GM21717 (cell line): ENCODE data around the gene TRAPPC11.
"Not testable (repeated sequence)": the region's sequence is repeated elsewhere in the genome, so short reads cannot be mapped to it uniquely, and the experiment has no call there.

Source experiments
- ATAC-seq: cut with Tn5 transposase; IDR thresholded peaks from one replicate; pipeline ENCODE4 v1.9.1; 2021; ENCODE audit warnings: mild to moderate bottlenecking, moderate library complexity; ENCODE audit not compliant: unreplicated experiment

The TRAPPC11 gene

DNA sequence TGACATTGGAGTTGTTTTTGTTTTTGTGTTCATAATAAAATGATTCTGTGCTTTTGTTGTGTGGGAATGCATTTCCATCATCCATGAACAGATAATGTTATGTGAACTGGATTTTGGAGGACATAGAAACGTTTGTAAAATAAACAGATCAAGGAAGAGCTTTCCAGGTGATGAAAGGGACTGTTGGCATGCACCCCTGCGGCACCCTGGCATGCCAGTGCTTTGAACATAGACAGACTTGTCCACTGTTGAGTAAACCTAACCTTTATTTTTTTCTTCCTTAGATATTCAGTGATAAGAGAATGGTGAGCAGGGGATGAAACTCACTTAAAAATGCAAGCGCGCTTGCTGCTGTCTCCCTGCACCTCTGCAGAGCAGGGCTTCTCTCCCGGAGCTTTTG, 59.8 kb downstream of the TRAPPC11 start:
- no peak for ATAC-seq

DNA sequence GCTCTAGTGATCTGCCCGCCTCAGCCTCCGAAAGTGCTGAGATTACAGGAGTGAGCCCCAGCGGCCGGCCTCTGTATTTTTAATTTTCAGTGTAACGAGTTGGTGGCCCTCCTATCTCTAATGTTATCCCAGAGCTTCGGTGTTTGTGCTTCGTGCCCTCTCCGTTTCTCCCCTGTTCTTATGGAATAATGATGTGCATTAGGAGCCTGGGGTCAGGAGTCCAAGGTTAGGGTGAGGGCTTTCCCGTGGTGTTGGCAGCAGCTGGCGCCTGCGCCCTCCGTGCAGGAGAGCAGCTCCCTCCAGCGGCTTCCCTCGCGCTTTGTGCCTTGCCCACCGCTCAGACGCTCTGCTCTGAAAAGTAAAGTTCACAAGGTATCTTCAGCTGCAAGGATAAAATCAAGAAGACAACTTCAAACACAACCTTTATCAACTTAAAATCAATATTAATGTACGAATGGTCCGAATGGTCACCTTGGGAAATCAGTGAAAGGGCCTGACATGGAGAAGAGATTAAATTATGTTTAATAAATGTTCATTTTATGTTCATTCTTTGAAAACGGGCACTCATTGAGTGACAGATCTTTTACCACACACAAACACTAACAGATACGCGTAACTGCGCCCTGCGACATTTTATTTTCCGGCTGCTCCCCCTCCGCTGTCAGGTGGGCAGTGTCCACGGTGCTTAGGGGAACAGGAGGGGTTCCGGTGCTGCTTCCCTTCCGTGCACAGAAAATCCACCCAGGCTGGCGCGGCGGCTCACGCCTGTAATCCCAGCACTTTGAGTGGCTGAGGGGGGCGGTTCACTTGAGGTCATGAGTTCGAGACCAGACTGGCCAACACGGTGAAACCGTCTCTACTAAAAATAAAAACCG, 62.4 kb downstream of the TRAPPC11 start:
- ATAC-seq, result no peak

DNA sequence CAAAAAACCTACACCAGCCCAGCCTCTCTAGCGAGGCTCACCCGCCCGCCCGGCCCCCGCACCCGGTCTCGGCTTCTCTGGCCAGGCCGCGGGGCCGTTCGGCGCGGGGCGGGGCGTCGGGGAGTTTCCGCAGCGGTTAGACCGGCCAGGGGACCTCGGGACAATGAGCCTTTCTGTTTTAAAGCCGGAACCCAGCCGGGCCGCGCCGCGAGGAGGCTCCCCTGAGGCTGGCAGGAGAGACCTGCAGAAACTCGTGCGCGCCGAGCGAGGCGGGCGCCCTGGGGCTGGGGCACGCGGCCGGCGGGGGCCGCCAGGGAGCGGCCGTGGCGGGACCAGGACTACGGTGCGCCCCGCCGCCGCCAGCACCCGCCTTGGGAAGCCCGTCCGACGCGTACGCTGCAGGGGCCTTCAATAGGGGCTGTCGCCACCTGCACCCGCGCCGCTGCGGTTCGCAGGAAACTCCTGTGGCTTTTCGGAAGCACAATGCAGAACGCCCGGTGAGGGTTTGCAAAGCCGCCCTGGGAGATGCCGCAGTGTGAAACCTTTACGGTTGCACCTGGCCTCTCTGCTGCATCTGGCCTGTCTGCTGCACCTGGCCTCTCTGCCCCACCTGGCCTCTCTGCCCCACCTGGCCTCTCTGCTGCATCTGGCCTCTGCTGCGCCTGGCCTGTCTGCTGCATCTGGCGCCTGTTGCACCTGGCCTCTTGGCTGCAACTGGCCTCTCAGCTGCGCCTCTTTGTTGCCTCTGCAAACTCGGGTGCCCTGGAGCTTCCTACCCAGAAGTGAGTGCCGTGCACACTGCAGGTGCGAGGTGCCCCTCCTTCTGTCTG, 63.9 kb downstream of the TRAPPC11 start:
- ATAC-seq, result peak; percentile 83

DNA sequence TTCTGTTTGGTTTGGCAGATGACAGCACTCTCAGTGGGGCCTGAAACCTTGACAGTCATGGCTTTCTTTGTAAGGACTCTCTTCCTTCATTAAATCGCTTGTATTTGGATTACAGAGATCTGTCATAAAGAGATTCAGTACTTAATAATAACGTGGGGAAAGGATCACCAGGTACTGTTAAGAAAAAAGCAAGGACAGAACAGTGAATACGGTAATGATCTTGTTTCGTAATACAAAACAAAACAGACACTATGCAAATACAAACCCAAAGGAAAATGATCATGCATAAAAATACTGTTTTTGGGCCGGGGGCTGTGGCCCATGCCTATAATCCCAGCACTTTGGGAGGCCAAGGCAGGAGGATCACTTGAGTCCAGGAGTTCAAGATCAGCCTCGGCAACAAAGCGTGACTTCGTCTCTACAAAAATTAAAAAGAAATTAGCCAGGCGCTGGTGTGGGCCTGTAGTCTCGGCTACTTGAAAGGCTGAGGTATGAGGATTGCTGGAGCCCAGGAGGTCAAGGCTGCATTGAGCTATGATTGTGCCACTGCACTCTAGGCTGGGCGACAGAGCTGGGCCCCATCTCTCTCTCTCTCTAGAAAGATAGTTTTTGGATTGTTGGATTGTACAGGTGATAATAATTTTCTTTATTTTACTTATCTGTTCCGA, 64.6 kb downstream of the TRAPPC11 start:
- ATAC-seq, result no peak

DNA sequence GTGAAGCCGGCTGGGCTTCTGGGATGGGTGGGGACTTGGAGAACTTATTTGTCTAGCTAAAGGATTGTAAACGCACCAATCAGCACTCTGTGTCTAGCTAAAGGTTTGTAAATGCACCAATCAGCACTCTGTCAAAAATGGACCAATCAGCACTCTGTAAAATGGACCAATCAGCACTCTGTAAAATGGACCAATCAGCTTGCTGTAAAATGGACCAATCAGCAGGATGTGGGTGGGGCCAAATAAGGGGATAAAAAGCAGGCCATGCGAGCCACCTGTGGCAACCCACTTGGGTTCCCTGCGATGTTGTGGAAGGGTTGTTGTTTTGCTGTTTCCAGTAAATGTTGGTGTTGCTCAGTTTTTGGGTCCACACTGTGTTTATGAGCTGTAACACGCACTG, 66.5 kb downstream of the TRAPPC11 start:
- ATAC-seq, result not testable (repeated sequence)

DNA sequence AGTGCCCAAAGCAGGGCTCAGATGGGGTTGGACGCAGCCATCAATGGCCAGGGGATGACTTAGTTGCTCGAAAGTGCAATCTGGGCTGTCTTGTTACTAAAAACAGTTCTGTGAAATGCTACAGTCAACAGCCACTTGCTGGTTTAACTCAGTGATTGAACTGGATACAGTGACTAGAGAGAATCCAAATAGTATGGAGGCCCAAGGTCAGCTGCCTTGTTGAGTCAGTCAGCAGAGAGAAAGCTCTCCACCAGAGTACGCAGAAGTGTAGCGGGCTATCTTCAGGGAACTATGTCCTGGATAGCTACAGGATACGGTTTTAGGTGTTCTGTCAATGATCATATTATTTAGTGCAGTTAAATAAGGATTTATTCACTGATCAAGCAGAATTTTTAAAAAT, 68.4 kb downstream of the TRAPPC11 start:
- no peak for ATAC-seq

DNA sequence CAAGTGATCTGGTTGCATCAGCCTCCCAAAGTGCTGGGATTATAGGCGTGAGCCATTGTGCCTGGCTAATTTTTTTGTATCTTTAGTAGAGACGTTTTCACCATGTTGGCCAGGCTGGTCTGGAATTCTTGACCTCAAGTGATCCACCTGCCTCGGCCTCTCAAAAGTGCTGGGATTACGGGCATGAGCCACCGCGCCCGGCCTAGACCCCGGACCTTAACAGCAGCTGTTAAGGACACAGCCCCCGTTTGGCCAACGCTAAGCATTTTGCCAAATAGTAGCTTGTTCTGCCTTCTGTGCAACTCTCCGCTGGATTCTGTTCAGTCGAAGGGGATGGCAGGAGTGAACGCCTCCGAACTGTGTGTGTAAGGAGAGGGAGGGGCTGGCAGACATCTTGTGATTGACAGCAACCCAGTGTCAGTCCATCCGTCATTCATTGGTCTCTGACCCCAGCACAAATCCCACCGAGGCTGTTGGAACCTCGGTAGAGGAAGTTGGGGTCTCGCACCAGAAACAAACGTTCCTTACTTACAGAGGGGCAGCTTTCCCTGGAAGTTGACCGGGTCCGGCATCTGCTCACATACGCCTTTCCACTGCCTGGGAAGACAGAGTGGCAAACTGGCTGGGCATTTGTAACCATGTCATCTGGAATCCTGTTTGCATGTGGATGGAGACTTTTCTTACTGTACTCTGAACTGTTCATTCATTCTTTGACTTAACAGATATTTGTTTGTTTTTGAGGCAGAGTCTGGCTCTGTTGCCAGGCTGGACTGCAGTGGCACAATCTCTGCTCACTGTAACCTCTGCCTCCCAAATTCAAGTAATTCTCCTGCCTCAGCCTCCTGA, 69.4 kb downstream of the TRAPPC11 start:
- ATAC-seq, result no peak

DNA sequence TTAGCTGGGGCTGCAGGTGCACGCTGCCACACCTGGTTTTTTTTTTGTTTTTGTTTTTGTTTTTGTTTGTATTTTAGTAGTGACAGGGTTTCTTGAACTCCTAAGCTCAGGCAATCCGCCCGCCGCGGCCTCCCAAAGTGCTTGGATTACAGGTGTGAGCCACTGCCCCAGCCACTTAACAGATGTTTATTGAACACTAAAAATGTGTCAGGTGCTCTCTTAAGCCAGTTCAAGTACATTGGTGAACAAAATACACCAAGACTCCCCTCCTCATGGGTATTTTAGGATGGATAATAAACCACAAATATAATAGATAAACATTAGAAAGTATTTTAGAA, 69.9 kb downstream of the TRAPPC11 start:
- no peak for ATAC-seq

DNA sequence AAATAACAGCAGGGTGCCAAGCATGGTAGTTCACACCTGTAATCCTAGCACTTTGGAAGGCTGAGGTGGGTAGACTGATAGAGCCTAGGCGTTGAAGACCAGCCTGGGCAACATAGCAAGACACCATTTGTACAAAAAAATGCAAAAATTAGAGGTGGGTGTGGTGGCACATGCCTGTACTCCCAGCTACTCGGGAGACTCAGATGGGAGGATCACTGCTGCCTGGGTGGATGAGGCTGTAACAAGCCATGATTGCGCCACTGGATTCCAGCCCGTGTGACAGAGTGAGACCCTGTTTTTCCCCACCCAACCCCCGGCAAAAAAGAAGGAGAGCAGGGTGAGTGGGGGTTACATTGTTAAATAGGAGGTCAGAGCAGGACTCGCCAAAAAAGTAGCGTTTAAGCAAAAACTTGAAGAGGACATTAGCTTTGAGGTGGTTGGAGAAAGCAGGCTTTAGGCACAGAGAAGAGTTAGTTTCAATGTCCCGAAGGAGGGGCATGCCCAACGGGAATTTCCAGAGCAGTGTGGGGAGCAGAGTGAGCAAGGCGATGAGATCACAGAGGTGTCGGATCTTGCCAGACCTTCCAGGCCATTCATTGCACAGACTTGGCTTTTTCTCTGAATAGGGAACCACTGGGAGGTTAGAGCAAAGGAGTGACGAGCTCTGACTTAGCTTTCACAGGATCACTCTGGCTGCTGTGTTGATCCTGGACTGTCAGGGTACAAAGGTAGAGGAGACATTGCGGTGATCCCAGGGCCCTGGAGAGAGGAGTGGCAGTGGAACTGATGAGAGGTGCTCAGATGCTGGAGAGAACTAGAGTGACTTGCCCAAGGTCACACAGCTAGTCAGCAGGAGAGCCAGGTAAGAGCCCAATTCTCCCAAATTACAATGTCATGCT, 70.6 kb downstream of the TRAPPC11 start:
- ATAC-seq, result peak; percentile 74

DNA sequence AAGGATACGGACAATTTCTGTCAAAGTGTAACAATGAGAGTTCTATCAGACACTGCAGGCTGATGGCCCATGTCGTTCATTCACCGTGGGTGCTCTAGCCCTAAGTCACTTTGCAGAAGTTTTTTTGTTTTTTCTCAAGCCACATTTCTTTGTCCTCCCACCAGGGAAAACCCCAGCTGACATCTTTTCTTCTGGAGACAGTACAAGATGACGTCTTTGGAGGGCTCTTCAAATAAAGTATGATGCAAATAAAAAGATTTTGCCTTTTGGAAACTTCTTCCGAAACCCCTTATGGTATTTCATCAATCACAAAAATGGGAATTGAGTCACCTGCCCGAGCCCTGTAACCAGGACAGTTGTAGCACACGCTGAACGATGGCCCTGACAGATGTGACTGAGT, 73.2 kb downstream of the TRAPPC11 start:
- ATAC-seq, result no peak

DNA sequence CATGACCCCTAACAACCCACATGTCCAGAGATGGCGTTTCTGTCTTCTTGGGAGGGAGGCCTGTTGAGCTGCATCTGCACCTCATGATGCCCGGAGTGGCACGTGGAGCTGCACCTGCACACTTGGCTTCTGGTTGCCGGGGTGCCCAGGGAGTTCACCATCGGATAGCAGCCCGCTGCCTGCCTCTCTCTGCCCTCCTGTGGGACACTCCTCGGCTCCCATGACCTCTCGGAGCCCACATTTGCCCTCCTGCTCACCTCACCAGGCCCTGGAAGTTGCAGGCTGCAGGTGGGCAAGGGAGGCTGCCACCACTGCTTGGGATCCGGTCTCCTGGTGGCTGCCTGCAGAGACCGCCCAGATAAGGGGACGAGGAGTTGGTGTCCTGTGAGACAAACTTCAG, 74.1 kb downstream of the TRAPPC11 start:
- ATAC-seq, result no peak

DNA sequence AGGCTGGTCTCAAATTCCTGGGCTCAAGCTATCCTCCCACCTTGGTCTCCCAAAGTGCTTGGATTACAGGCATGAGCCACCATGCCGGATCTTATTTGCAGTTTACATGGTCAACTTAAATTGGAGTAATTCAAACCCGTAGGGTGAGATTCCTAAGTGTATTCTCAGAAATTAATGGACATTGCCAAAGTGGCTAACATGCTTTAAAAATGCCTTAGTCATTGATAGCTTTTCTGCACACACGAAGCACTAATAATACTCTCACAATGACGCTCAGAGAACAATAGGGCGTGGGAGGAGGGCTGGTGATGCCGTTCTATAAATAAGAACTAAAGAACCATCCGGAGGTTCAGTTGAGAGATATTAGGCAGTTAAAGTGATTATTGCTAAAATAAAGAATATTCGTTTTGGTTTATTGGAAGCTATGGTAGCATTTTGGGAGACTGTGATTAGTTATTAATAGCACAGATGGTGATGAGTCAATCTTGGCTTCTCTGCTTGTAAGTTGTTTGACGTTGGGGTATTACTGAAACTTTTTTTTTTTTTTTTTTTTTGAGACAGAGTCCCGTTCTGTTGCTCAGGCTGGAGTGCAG, 79.1 kb downstream of the TRAPPC11 start:
- no peak for ATAC-seq

DNA sequence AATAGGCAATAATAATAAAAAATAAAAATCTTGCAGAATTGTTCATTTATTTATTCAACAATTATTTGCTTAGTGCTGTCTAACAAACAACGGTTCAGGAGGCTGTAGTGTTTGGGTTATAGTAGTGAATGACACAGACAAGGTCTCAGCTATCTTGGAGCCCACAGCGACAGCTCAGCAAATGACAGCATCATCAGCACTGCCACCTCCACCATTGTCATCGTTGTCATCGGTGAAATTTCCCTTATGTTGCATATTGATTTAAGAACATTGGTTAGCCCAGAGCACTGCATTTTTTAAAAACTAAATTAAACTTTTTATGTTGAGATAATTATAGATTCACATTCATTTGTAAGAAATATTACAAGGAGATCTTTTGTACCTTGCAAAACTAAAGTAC, 79.9 kb downstream of the TRAPPC11 start:
- ATAC-seq, result no peak

DNA sequence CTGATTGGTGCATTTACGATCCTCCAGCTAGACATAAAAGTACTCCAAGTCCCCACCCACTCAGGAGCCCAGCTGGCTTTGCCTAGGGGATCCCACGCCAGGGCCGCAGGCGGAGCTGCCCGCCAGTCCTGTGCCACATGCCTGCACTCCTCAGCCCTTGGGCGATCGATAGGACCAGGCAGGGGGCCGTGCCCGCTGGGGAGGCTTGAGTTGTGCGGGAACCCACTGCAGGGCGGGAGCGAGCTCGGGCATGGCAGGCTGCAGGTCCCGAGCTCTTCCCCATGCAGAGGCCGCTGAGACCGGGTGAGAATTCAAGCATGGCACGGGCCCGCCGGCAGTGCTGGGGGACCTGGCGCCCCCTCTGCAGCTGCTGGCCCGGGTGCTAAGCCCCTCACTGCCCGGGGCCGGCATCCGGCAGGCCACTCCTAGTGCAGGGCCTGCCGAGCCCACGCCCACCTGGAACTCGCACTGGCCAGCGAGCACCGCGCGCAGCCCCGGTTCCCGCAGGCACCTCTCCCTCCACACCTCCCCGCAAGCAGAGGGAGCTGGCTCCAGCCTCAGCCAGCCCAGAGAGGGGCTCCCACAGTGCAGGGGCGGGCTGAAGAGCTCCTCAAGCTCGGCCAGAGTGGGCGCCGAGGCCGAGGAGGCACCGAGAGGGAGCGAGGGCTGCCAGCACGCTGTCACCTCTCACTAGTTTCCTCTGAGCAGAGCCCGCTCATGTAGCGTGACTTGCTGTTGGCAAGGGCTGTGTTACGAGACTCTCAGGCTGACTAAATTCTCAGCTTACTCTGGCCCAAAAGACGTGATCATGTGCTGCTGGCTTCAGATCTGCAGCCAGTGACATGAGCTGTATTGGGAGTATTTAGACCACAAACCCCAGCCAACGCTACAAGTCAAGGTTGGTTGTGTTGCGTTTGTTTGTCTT, 87.5 kb downstream of the TRAPPC11 start:
- ATAC-seq, result no peak

DNA sequence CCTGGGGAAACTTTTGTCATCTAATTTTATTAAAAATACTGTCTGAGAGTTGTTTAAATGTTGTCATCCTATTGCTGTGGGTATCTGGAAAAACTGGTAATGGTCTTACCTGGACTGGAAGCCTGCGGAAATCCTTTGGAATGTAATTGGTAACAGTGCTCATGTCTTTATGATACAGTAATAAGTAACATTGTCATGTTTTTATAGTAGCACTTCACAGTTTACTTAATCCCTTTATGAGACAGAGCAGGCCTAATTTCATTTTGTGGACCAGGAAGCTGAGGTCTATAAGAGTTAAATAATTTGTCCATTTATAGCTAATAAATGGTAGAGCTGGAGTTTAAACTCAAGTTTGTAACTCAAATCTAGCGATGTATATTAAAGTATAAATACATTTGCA, 88.3 kb downstream of the TRAPPC11 start:
- ATAC-seq, result no peak

DNA sequence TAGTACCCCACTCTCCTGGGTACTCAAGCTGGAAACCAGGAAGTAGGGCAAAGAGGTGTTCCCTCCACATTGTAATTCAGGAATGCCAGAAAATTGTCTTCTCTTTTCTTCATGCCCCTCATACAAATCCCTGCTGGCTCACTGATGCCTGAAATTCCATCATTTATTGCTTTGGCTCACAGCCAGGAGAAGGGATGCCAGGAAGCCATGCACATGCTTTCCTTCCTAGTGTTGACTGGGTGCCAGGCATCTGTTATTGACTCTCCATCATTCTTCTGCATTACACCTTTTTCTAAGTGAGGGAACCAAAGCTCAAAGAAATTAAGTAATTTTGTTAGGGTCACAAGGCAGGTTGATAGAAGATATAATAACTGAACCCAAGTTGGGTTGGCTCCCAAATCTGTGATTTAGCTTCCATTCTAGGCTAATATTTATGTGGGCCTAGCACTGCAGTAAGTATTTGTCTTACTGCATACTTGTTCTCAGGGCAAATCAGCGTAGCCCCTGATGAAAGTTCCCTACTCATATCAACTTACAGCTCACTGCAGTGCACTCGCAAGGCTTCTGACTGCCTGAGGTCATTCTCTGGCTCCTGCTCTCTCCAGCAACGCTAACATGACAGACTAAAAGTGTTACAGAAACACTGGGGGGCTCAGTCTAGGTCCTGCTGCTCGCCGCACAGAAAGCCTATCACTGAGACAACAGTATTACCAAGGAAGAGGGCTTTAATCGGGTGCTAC, 89.0 kb downstream of the TRAPPC11 start:
- no peak for ATAC-seq

DNA sequence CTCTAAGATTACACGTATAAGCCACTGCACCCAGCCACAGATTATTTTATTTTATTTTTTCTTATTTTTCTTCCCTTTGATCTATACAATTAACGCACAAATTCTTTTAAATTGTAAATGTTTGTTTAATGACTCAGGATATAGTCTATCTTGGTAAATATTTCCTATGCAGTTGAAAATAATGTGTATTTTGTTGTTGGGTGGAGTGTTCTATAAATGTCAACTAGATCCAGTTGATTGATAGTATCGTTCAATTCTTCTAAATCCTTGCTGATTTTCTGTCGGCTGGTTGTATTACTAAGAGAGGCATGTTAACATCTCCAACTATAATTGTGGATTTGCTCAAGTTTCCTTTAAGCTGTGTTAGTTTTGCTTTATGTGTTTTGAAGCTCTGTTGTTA, 92.0 kb downstream of the TRAPPC11 start:
- no peak for ATAC-seq

DNA sequence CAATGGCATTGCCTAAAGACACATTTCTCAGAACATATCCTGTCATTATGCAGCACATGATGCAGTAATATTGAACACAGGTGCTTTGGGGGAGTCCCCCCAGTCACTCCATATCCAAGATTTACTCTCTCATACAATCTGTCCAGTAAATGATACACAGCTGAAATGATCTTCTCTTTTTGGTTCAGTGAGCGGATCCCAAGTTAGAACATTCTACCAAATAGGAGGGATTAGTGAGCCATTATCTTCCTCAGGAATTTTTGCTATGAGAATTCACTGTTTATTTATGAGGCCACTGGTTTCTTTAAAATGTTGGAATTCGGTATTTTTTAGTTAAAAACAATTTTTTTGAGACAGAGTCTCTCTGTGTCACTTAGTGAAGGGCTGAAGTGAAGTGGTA, 96.5 kb downstream of the TRAPPC11 start:
- no peak for ATAC-seq
